HepG2 (cell line): Measurements from ENCODE around the gene TAF3. TPM values are rescaled to one million over a fixed set of nuclear protein-coding genes. Genes with fewer than 3 reads are reported as not detected.

Experiments used
- ATAC-seq: fragments of 200-7000 bp; cut with Tn5 transposase; 3 replicates; pipeline ENCODE4 v1.9.1; 2020; ENCODE audit warnings: mild to moderate bottlenecking, moderate library complexity
- BruUV-seq: library from RNA; stranded (reverse); fragments of 400-500 nt; replicated peaks from 2 replicates; lab custom pipeline; 2021; lab: Mats Ljungman, UMichigan
- CTCF ChIA-PET: fragments of 300-600 bp; formaldehyde crosslinking; extraction: SDS; loops from one replicate; lab custom pipeline; 2021; ENCODE audit warnings: low total read pairs, inconsistent platforms, low intra/inter-chr PET ratio; lab: Yijun Ruan, JAX
- POLR2A ChIA-PET: fragments of 350-600 bp; sonication (Branson Sonifier 250); formaldehyde crosslinking; loops from one replicate; lab custom pipeline; 2020; ENCODE audit warnings: antibody characterized with exemption, inconsistent platforms; lab: Yijun Ruan, JAX
- DNase-seq: peaks from one replicate; pipeline ENCODE4 v3.0.0-alpha.2; 2015; ENCODE audit warnings: low spot score
- FAIRE-seq: peaks from 3 replicates; lab custom pipeline; 2011; peaks lifted over from hg19 to GRCh38; lab: Jason Lieb, UNC
- H2AFZ ChIP-seq: one replicate; pipeline ENCODE4 v1.6.1; 2011; ENCODE audit warnings: low read length, inconsistent platforms
- H3K27ac ChIP-seq: fragments of 300-600 bp; 3 replicates; pipeline ENCODE4 v1.8.0; 2011; ENCODE audit warnings: mixed run types, mild to moderate bottlenecking, mixed read lengths, low read length, inconsistent platforms; ENCODE audit not compliant: insufficient read depth; ENCODE audit errors: extremely low read length
- H3K27me3 ChIP-seq, 2 experiments: fragments of 200-600 bp in 1 of 2; 2 replicates in 1 of 2; 3 replicates in 1 of 2; pipeline versions ENCODE4 v1.6.0 to v1.8.0; 2011; ENCODE audit warnings: low read length in 2 of 2, mild to moderate bottlenecking in 2 of 2, moderate library complexity in 2 of 2, inconsistent platforms in 1 of 2; ENCODE audit not compliant: insufficient read depth in 2 of 2, control insufficient read depth in 1 of 2
- H3K36me3 ChIP-seq, 2 experiments: fragments of 200-600 bp in 1 of 2; replicated peaks in 1 of 2; 2 replicates in 1 of 2; 3 replicates in 1 of 2; pipeline versions ENCODE4 v1.5.1 to v1.8.0; 2011; ENCODE audit warnings: low read length in 2 of 2, inconsistent platforms in 1 of 2; ENCODE audit not compliant: insufficient read depth in 2 of 2, control insufficient read depth in 1 of 2
- H3K4me1 ChIP-seq: 2 replicates; pipeline ENCODE4 v1.5.1; 2012; ENCODE audit warnings: low read length, inconsistent platforms; ENCODE audit not compliant: insufficient read depth
- H3K4me2 ChIP-seq: 2 replicates; pipeline ENCODE4 v1.6.0; 2011; ENCODE audit warnings: low read depth, low read length, inconsistent platforms
- H3K4me3 ChIP-seq, 3 experiments: fragments of 200-600 bp in 1 of 3; sonication (generic), shearing (Covaris generic) in 1 of 3; replicated peaks in 1 of 3; 2 replicates each; pipeline ENCODE4 v1.5.1; 2011 to 2016; ENCODE audit warnings: low read length in 3 of 3, inconsistent platforms in 2 of 3, low read depth in 2 of 3, mild to moderate bottlenecking in 2 of 3, control low read depth in 1 of 3, mixed read lengths in 1 of 3; ENCODE audit not compliant: insufficient read depth in 1 of 3
- H3K79me2 ChIP-seq: one replicate; pipeline ENCODE4 v1.6.1; 2011; ENCODE audit warnings: low read length, inconsistent platforms; ENCODE audit not compliant: insufficient read depth
- H3K9ac ChIP-seq: 2 replicates; pipeline ENCODE4 v1.6.0; 2011; ENCODE audit warnings: mild to moderate bottlenecking, low read depth, low read length, inconsistent platforms; ENCODE audit not compliant: insufficient read depth
- H3K9me3 ChIP-seq: 2 replicates; pipeline ENCODE4 v1.5.1; 2012; ENCODE audit warnings: mild to moderate bottlenecking, low read length
- H4K20me1 ChIP-seq: 2 replicates; pipeline ENCODE4 v1.6.0; 2011; ENCODE audit warnings: inconsistent platforms, mild to moderate bottlenecking, low read length, moderate library complexity; ENCODE audit not compliant: insufficient read depth
- PHF20 ChIP-seq: sonication (generic); formaldehyde crosslinking; IDR thresholded peaks from 2 replicates; pipeline ENCODE4 v1.5.0; 2020; ENCODE audit warnings: mild to moderate bottlenecking, missing genetic modification reagents
- RCOR2 ChIP-seq: IDR thresholded peaks from 2 replicates; pipeline ENCODE4 v1.6.1; 2016; ENCODE audit warnings: missing biosample characterization, missing genetic modification reagents
- RELA ChIP-seq: sonication (generic); formaldehyde crosslinking; IDR thresholded peaks from 2 replicates; pipeline ENCODE4 v1.4.0; 2020; ENCODE audit warnings: missing genetic modification reagents
- ZMAT3 ChIP-seq: sonication (generic); formaldehyde crosslinking; conservative IDR thresholded peaks from 2 replicates; pipeline ENCODE4 v1.7.0; 2021; ENCODE audit warnings: missing genetic modification reagents
- ZNF75D ChIP-seq: sonication (generic); formaldehyde crosslinking; IDR thresholded peaks from 2 replicates; pipeline ENCODE4 v1.8.1; 2023; ENCODE audit warnings: missing genetic modification reagents, mild to moderate bottlenecking, borderline replicate concordance
- WGBS: methylation state at CpG from one replicate; pipeline ENCODE4 v1.1.6; 2017; ENCODE audit warnings: low lambda C conversion rate; 5-methylcytosine and 5-hydroxymethylcytosine counted together
- in situ Hi-C: cut with HindIII; loops from 2 replicates; pipeline ENCODE4 v1.10.0; 2017; ENCODE audit warnings: low pct_unique_long_range_greater_than_20kb; ENCODE audit not compliant: extremely low pct_ligation_motif_present
- intact Hi-C: fragments of 100-400 bp; cut with micrococcal nuclease; formaldehyde crosslinking; loops from one replicate; pipeline ENCODE4 v1.10.0; 2022; ENCODE audit not compliant: unreplicated experiment
- polyA plus RNA-seq, 8 experiments: library from polyadenylated mRNA; depleted of rRNA in 3 of 8; stranded (reverse) in 7 of 8; unstranded in 1 of 8; fragments of >200 nt; fragmentation: Illumina TruSeq in 4 of 8; extraction: Trizol in 4 of 8; gene quantifications; 2 replicates each; pipeline versions ENCODE4 v1.2.1 to v1.2.3, GENCODE V29; 2011 to 2016; ENCODE audit warnings: low read depth in 4 of 8, missing spikeins in 1 of 8, mixed read lengths in 1 of 8; ENCODE audit not compliant: insufficient read depth in 1 of 8
- total RNA-seq, 5 experiments: library from RNA; depleted of rRNA; stranded (reverse); fragments of >200 nt; fragmentation: Illumina TruSeq; extraction: Trizol; gene quantifications; 2 replicates each; pipeline ENCODE4 v1.2.3, GENCODE V29; 2016; ENCODE audit warnings: low read depth in 1 of 5
- TF ChIP-seq, protein P1 (sequence below): conservative IDR thresholded peaks from 2 replicates; pipeline ENCODE4 v1.6.1; 2018; ENCODE audit warnings: missing genetic modification reagents
- TF ChIP-seq, protein P2 (sequence below): fragments of 450-650 bp; IDR thresholded peaks from 2 replicates; pipeline ENCODE4 v1.6.1; 2017

The TAF3 gene
- total and polyA plus RNA-seq, 2 of the 13 experiments (the other 11 are each of a cell fraction or from before 2014, with no cell fraction given), result 1.7 to 2.9 TPM

DNA sequence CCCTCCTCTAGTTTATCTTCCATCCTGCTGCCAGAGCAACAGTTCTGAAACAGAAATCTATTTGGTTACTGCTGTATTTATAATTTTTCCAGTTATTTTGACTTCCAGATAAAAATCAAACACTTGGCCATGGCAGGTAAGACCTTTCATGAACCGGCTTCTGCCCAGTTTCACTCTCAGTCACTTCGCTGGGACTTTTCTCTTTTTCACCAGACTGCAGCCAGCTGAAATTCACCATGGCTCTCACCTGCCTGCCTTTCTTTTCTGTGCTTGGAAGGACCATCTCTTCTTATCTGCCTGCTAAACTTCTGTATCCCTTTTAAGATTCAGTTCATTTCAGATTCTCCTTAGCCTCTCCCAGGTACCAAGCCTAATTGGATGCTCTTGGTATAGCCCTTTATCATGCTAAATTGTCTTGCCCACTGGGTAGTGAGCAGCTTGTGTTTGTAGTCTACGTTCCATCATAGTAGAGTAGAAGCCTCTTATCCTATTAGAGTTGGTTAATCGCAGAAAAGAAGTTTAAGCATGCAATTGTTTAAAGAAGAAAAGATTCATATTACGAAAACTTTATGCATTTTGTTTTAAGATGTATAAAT lies 71.7 kb downstream of the TAF3 start:
- no peaks in the 10 kb centered on the region for H3K79me2 ChIP-seq
- no peaks in the 10 kb centered on the region for H3K9me3 ChIP-seq
- in situ Hi-C loops (no loop called here), intact Hi-C loops (no loop called here)
- H3K4me1 ChIP-seq, result no peaks in the 10 kb centered on the region
- DNase-seq, result no peak
- ATAC-seq, result no peak
- H3K27ac ChIP-seq, result no peak overlapping the region
- no peak overlapping the region for H2AFZ ChIP-seq
- FAIRE-seq, result no peak
- H4K20me1 ChIP-seq, result no peaks in the 10 kb centered on the region
- BruUV-seq, result no TSS peak
- TF ChIP-seq PHF20 (CRISPR knock-in tag) (no peak), ZNF75D (CRISPR knock-in tag) (no peak), ZMAT3 (CRISPR knock-in tag) (no peak), RCOR2 (CRISPR knock-in tag) (no peak), RELA (CRISPR knock-in tag) (no peak)
- TF ChIP-seq, protein P1, sequence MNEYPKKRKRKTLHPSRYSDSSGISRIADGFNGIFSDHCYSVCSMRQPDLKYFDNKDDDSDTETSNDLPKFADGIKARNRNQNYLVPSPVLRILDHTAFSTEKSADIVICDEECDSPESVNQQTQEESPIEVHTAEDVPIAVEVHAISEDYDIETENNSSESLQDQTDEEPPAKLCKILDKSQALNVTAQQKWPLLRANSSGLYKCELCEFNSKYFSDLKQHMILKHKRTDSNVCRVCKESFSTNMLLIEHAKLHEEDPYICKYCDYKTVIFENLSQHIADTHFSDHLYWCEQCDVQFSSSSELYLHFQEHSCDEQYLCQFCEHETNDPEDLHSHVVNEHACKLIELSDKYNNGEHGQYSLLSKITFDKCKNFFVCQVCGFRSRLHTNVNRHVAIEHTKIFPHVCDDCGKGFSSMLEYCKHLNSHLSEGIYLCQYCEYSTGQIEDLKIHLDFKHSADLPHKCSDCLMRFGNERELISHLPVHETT (CRISPR knock-in tag), result no peak
- TF ChIP-seq, protein P2, sequence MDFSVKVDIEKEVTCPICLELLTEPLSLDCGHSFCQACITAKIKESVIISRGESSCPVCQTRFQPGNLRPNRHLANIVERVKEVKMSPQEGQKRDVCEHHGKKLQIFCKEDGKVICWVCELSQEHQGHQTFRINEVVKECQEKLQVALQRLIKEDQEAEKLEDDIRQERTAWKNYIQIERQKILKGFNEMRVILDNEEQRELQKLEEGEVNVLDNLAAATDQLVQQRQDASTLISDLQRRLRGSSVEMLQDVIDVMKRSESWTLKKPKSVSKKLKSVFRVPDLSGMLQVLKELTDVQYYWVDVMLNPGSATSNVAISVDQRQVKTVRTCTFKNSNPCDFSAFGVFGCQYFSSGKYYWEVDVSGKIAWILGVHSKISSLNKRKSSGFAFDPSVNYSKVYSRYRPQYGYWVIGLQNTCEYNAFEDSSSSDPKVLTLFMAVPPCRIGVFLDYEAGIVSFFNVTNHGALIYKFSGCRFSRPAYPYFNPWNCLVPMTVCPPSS, result no peak
- no peak overlapping the region for H3K4me2 ChIP-seq
- H3K36me3 ChIP-seq, result no peaks in the 10 kb centered on the region
- ChIA-PET CTCF (no interaction called here), POLR2A (no interaction called here)
- 96% methylated on average over 5 of the region's 5 CpGs for WGBS
- H3K9ac ChIP-seq, result no peak overlapping the region
- no peaks in the 10 kb centered on the region for H3K27me3 ChIP-seq
- no peak overlapping the region for H3K4me3 ChIP-seq
